ENCODE measurements around the gene SARS2. TPM values are rescaled to one million over a fixed set of nuclear protein-coding genes. Genes with fewer than 3 reads are reported as not detected.
"Not testable (repeated sequence)": the region's sequence is repeated elsewhere in the genome, so short reads cannot be mapped to it uniquely, and the experiment has no call there.

Gene SARS2
- total RNA-seq, 4 donors from 2014 or later = 11.7 to 23.3 (median 20.0) TPM

GRCh38 chr19:38888876-38889275 lies 41.7 kb downstream of the SARS2 start:
- intact Hi-C loops (cut with DNase I; ENCODE audit: low total_unique reads) = no loop called here
- H3K4me3 ChIP-seq (ENCODE audit: low read depth, poor library complexity, severe bottlenecking) = no peak overlapping the region
- 90 to 91% methylated on average over 17 of the region's 17 CpGs for WGBS, 2 donors
- no peak for DNase-seq (ENCODE audit: low spot score in 2 of 2)
- no peak for TF ChIP-seq POLR2A (IDR thresholded peaks at IDR 0.05)
- TF ChIP-seq CTCF (IDR thresholded peaks at IDR 0.05) = no peak

- intact Hi-C loops (cut with DNase I; ENCODE audit: low total_unique reads); DNase-seq (ENCODE audit: low spot score in 2 of 2); H3K4me3 ChIP-seq (ENCODE audit: low read depth, poor library complexity, severe bottlenecking): not testable (repeated sequence)
- WGBS, 2 donors = 97 to 100% methylated on average over 3 of the region's 3 CpGs
Measured at GRCh38 chr19:38884691-38885090, 45.9 kb downstream of the SARS2 start.

DNA sequence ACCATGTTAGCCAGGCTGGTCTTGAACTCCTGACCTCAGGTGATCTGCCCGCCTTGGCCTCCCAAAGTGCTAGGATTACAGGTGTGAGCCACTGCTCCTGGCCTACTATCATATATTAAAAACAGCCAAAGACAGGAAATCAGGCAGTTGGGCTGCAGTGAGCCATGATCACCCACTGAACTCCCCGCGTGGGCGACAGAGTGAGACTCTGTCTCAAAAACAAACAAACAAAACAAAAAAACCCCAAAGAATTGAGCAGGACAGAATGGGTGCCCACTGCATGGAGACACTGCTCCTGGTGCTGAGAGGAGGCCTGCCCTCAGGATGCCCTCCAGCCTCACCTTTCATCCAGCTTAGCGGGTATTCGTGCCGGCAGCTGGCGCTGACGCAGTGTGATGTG lies 47.3 kb downstream of the SARS2 start:
- WGBS, 2 donors = 91 to 92% methylated on average over 9 of the region's 9 CpGs
- no peak overlapping the region for H3K4me3 ChIP-seq (ENCODE audit: low read depth, poor library complexity, severe bottlenecking)
- intact Hi-C loops (cut with DNase I; ENCODE audit: low total_unique reads) = no loop called here
- no peak for DNase-seq (ENCODE audit: low spot score in 2 of 2)
- no peak for TF ChIP-seq CTCF (IDR thresholded peaks at IDR 0.05)
- TF ChIP-seq POLR2A (IDR thresholded peaks at IDR 0.05) = no peak

DNA sequence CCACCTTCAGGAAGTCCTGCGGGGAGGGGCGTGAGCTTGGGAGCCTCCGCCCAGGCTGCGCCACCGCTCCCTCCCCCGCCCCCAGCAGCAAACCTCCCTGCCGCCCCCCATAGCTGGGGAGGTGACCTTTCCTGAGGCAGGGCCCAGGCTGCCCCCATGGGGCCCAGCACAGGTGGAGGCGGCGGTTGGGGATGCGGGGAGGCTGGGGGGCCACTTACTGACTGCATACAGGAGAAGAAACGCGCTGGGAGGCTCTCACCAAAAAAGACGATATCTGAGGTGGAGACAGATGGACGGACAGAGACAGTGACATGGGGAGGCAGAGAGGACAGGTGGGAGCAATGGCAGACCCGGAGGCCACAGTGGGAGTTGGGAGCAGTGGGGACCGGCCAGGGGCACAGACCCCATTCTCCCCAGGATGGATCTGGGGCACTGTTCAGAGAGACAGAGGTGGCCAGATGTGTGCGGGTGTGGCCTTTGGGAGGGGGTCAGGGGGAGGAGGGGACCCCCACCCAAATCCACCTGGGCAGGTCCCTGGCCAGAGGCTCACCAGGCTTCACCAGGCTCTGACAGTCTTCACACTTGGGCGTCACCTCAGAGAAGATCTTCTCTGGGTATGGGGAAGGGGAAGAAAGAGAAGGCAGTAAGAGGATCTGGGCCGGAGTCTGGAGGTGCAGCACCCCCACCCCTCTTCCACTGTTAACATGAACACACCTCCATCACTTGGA lies 49.5 kb downstream of the SARS2 start:
- no peak for DNase-seq (ENCODE audit: low spot score in 2 of 2)
- intact Hi-C loops (cut with DNase I; ENCODE audit: low total_unique reads) = no loop called here
- H3K4me3 ChIP-seq (ENCODE audit: low read depth, poor library complexity, severe bottlenecking) = no peak overlapping the region
- TF ChIP-seq POLR2A (IDR thresholded peaks at IDR 0.05) (no peak), CTCF (IDR thresholded peaks at IDR 0.05) (no peak)
- WGBS, 2 donors = 94 to 95% methylated on average over 15 to 19 of the region's 19 CpGs

GRCh38 chr19:38880076-38880881 lies 50.3 kb downstream of the SARS2 start:
- H3K4me3 ChIP-seq (ENCODE audit: low read depth, poor library complexity, severe bottlenecking) = no peak overlapping the region
- intact Hi-C loops (cut with DNase I; ENCODE audit: low total_unique reads) = no loop called here
- TF ChIP-seq CTCF (IDR thresholded peaks at IDR 0.05) (no peak), POLR2A (IDR thresholded peaks at IDR 0.05) (no peak)
- 93 to 95% methylated on average over 19 of the region's 19 CpGs for WGBS, 2 donors
- DNase-seq (ENCODE audit: low spot score in 2 of 2) = no peak

- DNase-seq (ENCODE audit: low spot score in 2 of 2) = no peak
- 87 to 92% methylated on average over 10 to 11 of the region's 11 CpGs for WGBS, 2 donors
- intact Hi-C loops (cut with DNase I; ENCODE audit: low total_unique reads) = no loop called here
- TF ChIP-seq CTCF (IDR thresholded peaks at IDR 0.05) = no peak
- no peak overlapping the region for H3K4me3 ChIP-seq (ENCODE audit: low read depth, poor library complexity, severe bottlenecking)
Measured at GRCh38 chr19:38879400-38879751, 51.2 kb downstream of the SARS2 start.
